HG02885 (cell line): ENCODE results near the gene ZNF621.

Experiments
- ATAC-seq: cut with Tn5 transposase; IDR thresholded peaks from one replicate; pipeline ENCODE4 v1.9.1; 2021; ENCODE audit warnings: mild to moderate bottlenecking; ENCODE audit not compliant: unreplicated experiment, poor library complexity

Gene ZNF621

DNA sequence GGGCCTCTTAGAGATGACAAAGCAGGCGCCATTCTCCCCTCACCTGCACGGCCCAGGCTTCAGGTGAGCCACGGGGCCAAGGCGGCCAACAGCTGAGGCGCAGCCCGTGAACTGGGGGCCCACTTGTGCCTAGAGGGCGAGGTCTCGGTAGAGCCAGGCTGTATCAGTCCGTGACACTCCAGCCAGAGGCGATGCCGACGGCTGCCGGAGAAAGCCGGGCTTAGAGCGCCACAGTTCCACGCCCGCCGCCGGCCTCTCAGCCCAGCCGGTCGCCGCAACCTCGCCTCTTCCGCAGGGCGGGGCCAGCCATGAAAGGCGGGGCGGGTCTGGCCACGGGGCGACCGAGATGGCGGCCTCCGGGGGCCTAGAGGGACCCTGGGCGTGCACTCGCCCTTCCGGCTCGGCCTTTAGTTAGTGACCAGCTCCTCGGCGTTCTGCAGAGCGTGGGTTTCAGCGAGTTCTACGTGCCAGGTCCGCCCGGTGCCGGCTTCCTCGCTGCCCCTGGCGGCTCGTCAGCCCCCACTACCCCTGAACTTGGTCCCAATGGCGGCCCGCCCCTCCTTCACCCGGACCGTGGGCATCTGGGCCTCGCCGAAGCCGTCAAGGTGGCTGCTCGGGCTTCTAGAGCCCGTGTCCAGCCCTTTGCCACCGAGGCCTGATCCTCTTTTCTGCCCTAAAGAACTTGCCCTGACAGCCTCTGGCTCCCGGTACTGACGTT lies at the start of gene ZNF621:
ZNF621 (plus strand) TSS at position 393 of the 718 bp plus-strand sequence. CDS start 881 bp downstream, outside the sequence.
- ATAC-seq, result peak; percentile 99

DNA sequence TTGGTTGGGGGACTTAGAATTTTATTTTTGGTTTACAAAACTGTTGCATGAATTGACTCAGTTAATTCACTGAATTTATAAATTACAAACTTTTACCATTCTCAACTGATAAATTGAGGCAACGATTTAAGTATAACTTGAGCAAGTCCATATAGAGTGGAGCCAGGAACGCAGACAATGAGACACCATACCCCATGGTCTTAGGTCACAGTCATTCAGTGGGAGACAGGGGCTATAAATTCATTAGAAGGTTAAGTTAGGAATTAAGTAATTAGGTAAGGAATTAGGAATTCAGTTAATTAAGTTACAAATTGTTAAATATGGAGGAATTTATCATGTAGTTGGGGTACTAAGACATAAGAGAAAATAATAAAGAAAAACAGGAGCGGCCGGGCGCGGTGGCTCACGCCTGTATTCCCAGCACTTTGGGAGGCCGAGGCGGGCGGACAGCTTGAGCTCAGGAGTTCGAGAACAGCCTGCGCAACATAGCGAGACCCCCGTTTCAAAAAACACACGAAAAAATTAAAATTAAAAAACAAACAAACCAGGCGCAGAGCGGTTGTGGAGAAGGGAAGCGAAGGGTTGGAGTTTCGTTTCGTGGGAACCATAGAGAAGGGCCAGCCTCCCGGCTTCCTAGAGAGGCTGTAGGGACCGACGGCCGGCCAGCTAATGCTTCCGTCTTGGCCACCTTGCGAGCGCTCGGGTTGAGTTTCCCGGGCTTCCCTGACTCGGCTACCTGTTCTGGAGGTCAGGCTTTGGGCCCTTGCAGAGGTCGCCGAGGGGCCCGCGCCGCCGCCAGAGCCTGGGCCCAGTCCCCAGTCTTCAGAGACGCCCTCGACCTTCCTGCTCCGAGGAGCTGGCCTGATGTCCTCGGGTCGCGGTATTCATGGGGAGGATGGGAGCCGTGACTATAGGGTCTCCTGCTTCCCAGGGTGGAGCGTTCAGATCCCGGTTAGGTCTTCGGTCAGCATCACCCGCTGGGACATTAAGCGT lies 48.0 kb upstream of the ZNF621 start, which contains the start of gene ZNF619:
ZNF619 (plus strand) TSS at position 645 of the 993 bp plus-strand sequence. CDS start 858 bp downstream, outside the sequence.
- ATAC-seq, result peak; percentile 86

DNA sequence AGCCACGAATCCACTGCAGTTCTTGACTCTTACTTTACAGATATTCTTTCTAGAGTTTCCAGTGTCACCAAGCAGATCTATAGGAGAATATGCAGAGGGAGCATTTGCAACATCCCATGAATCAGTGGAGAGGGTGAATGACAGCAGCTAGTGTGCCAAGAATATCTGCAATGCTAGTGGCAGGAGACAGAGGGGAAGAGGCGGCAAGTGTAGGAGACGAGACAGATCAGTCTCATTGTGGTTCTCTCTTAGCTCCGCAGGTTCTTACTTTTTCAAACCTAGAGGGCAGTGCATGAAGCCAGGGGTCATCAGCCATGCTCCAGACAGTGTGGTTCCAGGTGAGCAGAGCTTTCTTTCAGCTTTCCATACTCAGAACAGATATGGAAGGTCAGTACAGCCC lies 47.1 kb upstream of the ZNF621 start:
- ATAC-seq, result no peak

DNA sequence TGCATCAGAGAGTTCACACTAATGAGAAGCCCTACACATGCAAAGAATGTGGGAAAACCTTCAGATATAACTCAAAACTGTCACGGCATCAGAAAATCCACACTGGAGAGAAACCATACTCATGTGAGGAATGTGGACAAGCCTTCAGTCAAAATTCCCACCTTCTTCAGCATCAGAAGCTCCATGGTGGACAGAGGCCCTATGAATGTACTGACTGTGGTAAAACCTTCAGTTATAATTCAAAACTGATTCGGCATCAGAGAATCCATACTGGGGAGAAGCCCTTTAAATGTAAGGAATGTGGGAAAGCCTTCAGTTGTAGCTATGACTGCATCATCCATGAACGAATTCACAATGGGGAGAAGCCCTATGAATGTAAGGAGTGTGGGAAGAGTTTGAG lies 37.6 kb upstream of the ZNF621 start:
- ATAC-seq, result no peak

DNA sequence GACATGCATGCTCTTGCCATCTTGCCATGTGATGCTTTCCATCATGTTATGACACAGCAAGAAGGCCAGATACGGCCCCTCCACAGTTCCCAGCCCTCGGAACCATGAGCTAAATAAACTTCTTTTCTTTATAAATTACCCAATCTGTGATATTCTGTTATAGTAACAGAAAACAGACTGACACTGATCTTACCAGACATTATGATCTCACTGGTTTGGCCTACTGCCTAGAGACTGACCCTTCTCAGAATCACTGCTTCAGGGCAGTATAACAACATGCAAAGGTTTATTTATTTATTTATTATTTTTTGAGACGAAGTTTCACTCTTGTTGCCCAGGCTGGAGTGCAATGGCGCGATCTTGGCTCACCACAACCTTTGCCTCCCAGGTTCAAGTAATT lies 33.8 kb upstream of the ZNF621 start:
- no peak for ATAC-seq

DNA sequence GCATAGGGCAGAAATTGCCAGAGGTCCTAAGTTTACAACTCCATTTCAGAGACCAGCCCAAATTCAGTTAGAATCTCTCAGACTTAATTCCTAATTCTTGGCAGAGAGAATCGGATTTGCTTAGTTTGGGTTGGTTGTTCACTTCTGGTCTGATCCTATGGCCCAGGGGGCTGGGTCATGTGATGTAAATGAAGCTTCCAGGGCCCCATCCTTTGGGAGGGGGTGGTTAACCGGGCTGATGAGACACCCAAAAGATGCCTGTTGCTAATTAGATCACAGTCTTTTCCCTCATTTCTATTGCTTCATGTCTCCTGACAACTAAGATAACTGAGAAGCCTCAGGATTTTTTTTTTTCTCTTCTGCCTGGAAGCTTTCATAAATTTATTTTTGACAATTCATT lies 30.1 kb upstream of the ZNF621 start:
- ATAC-seq, result no peak

DNA sequence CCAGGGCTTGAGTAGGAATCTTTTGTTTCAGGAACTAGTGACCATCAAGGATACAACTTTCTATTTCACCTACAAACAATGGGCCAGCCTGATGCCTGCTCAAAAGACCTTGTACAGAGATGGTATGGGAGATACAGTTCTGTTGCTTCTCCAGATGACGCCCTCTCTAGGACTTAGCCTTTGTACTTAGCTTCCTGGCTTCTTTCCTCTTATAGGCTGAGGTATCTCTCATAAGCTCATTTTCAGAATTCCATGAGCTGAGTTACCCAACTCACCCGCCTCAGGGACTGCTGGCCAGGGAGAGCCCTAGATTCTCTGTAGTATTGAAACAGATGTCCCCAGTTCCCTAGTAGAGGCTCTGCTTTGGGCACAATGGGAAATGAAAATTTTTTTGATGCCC lies 27.5 kb upstream of the ZNF621 start:
- ATAC-seq, result no peak

DNA sequence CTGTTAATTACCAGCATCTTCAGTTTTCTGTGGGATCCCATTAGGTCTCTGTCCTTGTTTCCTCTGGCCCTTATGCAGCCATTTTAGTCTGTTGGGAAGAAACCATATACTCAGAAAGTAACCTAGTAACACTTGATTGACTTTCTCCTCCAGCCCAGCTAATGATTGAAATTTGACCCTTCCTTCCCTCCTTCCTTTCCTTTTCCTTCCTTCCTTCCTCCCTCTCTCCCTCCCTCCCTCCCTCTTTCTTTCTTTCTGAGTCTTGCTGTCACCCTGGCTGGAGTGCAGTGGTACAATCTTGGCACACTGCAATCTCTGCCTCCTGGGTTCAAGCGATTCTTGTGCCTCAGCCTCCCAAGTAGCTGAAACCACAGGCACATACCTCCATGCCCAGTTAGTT lies 24.8 kb upstream of the ZNF621 start:
- ATAC-seq, result no peak

DNA sequence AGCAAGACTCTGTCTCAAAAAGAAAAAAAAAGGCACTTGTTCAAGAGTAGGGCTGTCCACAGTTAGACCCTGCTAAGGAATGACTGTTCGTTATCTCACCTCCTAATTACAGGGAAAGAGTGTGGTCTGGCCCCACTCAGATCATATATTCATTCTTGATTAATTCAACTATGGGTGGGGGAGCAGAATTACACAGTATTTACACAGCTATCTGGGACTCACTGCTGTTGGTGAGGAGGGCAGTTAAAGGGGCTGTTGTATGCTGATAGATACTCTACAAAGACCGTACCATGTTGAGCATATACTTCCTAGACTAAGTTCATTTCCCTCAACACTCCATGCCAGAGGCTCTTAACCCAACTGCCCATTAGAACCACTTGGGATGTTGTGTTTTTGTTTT lies 22.7 kb upstream of the ZNF621 start:
- ATAC-seq, result no peak

DNA sequence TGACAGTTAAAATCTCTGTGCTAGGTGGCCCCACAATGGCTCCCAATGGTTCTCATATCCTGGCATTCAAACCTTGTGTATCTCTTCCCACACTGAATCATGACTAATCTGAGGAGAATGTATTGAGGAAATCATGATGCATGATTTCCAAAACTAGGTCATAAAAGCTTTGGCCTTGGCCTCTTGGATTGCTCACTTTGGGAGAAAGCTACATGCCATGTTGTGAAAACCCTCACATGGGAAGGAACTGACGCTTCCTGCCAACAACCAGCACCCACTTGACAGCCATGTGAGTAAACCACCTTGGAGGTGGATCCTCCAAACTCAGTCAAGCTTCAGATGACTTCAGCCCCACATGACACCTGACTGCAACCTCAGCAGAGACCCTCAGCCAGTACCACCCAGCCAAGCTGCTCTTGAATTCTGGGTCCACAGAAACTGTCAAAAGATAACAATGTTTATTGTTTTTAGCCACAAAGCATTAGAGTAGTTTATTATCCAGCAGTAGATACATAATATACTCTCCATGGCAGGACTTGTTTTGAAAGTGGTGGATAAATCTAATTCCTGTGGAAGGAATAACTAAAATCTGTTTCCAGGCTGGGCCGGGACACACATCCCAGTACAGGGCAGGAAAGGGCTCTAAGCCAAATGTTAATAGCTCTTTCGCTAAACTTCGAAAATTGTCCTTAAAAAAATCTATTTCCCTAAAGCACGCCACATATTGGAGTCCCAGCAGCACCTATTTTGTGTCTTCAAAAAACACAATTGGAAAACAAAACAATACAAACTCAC lies 19.9 kb upstream of the ZNF621 start:
- no peak for ATAC-seq

DNA sequence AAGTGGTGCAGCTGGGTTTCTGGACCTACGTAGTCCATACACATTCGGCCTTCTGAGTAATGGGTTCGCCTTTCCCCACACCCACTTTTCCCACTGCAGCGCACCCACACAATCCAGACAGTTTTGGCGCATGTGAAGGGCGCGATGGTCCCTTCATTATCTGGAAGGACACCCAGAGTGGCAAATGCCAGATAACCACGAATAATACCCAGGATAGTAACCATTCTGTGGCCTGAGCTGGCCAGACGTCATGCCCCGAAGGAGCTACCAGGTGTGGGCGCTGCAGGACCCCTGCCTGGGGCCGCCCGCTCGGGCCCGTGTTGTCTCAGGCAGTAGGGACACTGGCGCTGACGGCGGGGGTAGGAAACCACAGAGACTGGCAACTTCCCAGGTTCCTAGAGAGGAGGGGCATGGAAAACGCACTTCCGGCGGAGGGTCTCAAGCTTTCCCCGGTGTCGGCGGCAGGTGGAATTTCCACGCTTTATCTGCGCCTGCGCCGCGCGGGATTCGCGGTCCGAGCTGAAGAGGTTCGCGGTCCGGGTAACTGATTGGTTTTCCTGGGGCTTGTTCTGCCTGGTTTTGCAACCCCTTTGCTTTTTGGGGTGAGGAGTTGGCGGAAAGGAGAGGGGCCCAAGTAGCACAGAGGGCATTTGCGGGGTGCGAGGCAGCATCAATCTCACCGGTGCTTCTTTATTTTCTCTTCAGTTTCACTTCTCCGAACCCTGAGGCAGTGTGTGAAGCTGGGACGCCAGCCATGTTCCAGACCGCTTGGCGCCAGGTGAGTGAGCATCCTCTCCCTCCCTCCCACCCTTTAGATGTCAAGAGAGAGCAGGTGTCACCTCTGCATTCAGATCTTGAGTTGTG lies 18.9 kb upstream of the ZNF621 start, which contains the start of gene ZNF620:
ZNF620 (plus strand) TSS at position 441 of the 864 bp plus-strand sequence; CDS start at position 755, 314 bp downstream.
- peak; percentile 76 for ATAC-seq

DNA sequence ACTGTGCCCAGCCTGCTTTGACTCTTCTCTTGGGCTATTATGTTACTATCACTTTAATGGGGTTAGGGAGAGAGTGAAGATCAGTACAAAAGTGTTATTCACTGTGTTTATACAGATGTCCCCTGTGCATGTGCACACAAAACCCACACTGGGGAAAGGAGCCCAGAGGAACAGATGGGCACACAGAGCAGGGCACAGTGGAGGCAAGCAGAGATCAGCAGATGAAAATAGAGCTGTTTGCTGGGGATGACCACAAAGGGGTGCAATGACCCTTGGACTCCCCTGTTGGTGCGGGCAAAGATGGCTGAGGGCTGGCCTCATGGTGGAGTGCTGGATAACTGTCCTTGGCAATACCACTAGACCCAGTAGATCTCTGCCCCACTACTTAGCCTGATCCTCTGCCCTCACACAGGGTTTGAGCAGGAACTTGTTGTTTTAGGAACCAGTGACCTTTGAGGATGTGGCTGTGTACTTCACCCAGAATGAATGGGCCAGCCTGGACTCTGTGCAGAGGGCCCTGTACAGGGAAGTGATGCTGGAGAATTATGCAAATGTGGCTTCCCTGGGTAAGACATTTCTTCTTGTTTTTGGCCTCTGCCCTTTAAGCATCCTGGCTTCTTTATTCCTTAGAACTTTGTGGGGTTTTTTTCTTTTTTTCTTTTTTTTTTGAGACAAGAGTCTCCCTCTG lies 13.6 kb upstream of the ZNF621 start:
- ATAC-seq, result no peak

DNA sequence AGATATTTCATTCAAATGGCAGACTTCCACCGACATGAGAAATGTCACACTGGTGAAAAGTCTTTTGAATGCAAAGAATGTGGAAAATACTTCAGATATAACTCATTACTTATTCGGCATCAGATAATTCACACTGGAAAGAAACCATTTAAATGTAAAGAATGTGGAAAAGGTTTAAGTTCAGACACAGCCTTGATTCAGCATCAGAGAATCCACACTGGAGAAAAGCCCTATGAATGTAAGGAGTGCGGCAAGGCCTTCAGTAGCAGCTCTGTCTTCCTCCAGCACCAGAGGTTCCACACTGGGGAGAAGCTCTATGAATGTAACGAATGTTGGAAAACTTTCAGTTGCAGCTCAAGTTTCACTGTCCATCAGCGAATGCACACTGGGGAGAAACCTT lies 8.6 kb upstream of the ZNF621 start:
- ATAC-seq, result no peak

DNA sequence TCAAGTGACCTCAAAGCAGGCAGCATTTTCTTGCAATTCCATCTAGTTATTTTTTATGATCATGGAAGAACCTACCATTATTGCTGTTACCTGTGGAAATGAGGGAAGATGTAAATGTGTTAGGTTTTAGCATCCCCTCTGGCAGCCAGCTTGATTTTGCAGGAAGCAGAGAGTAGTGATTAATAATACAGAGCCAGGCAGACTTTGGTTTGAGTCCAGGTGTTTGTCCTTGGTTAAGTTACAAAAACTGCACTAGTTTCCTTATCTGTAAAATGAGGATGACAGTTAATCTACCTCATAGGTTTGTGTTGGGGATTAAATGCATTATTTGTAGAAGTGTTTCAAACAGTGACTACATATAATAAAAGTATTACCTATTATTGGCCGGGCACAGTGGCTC lies 6.7 kb upstream of the ZNF621 start:
- no peak for ATAC-seq

DNA sequence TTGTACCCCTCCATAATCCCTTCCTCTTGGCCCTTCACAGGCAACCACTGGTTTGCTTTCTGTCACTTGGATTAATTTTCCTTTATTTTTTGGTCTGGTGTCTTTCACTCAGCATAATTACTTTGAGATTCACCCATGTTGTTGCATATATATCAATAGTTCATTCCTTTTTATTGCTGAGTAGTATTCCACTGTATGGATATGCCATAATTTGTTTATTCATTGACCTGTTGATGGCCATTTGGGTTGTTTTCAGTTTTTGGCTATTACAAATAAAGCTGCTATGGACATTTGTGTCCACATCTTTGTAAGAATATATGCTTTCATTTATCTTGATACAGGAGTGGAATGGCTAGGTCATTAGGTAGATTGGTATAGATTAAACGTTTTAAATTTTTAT lies 5.9 kb upstream of the ZNF621 start:
- no peak for ATAC-seq

DNA sequence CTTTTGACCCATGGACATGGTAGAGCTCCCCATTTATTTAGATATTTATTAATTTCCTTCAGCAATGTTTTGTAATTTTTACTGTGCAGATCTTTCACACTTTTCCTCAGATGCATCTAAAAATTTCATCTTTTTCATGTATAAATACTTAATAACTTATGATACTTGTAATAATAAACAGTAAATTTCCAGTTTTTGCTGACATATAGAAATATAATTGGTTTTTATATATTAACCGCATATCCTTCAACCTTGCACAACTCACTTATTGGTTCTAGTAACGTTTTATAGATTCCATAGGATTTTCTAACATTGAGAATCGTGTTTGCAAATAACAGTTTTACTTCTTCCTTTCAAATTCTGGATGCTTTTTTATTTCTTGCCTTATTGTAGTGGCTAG lies 3.5 kb upstream of the ZNF621 start:
- no peak for ATAC-seq

DNA sequence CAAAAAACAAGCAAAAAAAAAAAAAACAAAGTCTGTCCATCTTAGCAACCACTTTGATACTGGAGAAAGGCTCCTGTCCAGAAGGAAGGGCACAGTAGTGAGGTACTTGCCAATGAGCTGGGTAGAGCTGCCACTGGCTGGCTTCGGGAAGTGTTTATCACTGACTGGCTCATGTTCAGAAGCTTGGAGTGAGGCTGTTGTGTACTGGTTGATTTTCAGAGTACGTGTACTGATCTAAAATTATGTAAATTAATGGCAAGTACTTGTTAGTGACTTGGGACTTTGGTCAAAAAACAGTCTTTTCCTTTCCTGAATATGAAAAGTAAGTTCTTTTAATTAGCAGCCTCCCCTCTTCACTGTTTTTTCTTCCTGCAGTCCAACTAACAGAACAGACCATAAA lies 979 bp upstream of the ZNF621 start:
- ATAC-seq, result no peak

DNA sequence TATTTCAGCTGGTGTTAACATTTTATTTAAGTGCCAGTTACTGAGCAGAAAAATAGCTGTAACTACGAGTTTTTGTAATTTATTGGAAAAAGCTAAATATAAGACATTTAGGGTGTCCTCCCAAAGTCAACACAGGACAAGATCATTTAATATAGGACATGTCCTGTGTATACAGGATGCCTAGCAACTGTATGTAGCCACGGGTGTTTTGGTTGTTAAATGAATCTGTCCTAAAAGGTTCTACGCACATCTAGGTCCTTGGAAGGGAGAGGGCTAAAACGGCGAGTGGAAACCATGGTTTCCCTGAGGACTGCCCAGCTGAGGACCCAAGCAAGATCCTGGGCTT lies 565 bp upstream of the ZNF621 start:
- no peak for ATAC-seq

DNA sequence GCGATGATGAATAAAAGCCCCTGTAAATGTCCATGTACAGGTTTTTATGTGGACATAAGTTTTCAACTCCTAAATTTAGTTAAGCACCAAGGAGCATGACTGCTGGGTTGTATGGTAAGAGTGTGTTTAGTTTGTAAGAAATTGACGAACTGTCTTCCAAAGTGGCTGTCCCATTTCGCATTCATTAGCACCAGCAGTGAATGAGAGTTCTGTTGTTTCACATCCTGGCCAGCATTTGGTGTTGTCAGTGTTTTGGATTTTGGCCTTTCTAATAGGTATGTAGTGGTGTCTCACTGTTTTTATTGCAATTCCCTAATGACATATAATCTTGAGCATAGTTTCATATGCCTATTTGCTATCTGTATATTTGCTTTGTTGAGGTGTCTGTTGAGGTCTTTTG lies 3.7 kb downstream of the ZNF621 start:
- no peak for ATAC-seq
